GM23248 (cell line): ENCODE data around the gene TRAPPC12. TPM values are rescaled to one million over a fixed set of nuclear protein-coding genes. Genes with fewer than 3 reads are reported as not detected.

Experiments
- DNase-seq: peaks from one replicate; pipeline ENCODE4 v3.0.0-alpha.2; 2015
- H2AFZ ChIP-seq: fragments of 200-600 bp; sonication (generic); 2 replicates; pipeline ENCODE4 v1.6.1; 2016; ENCODE audit warnings: antibody characterized with exemption
- H3F3A ChIP-seq: fragments of 200-600 bp; sonication (generic); 2 replicates; pipeline ENCODE4 v1.6.1; 2016; ENCODE audit warnings: mild to moderate bottlenecking, antibody characterized with exemption, mixed run types; ENCODE audit not compliant: insufficient read depth
- H3K27ac ChIP-seq: fragments of 200-600 bp; sonication (generic); 2 replicates; pipeline ENCODE4 v1.5.1; 2016; ENCODE audit warnings: mild to moderate bottlenecking
- H3K27me3 ChIP-seq: fragments of 200-600 bp; sonication (generic); replicated peaks from 2 replicates; pipeline ENCODE4 v1.6.1; 2016; ENCODE audit warnings: mild to moderate bottlenecking; ENCODE audit not compliant: insufficient read depth
- H3K36me3 ChIP-seq: fragments of 200-600 bp; sonication (generic); 2 replicates; pipeline ENCODE4 v1.6.1; 2016; ENCODE audit warnings: low read depth, mild to moderate bottlenecking
- H3K4me1 ChIP-seq: fragments of 200-600 bp; sonication (generic); 2 replicates; pipeline ENCODE4 v1.6.1; 2016; ENCODE audit warnings: mild to moderate bottlenecking; ENCODE audit not compliant: insufficient read depth
- H3K4me2 ChIP-seq: fragments of 200-600 bp; sonication (generic); one replicate; pipeline ENCODE4 v1.6.1; 2016; ENCODE audit warnings: mild to moderate bottlenecking; ENCODE audit not compliant: unreplicated experiment
- H3K4me3 ChIP-seq: fragments of 200-600 bp; sonication (generic); 2 replicates; pipeline ENCODE4 v1.5.1; 2016; ENCODE audit warnings: mild to moderate bottlenecking
- H3K79me2 ChIP-seq: fragments of 200-600 bp; sonication (generic); 2 replicates; pipeline ENCODE4 v1.6.1; 2016; ENCODE audit warnings: mild to moderate bottlenecking; ENCODE audit not compliant: insufficient read depth
- H3K9ac ChIP-seq: fragments of 200-600 bp; sonication (generic); 2 replicates; pipeline ENCODE4 v1.6.1; 2016; ENCODE audit warnings: mild to moderate bottlenecking
- H3K9me2 ChIP-seq: fragments of 200-600 bp; sonication (generic); 2 replicates; pipeline ENCODE4 v1.6.1; 2016; ENCODE audit warnings: mixed run types, mild to moderate bottlenecking, moderate library complexity; ENCODE audit not compliant: insufficient read depth
- H3K9me3 ChIP-seq: fragments of 200-600 bp; sonication (generic); one replicate; pipeline ENCODE4 v1.6.1; 2017; ENCODE audit warnings: low read depth
- H4K20me1 ChIP-seq: fragments of 200-600 bp; sonication (generic); 2 replicates; pipeline ENCODE4 v1.6.0; 2016; ENCODE audit not compliant: insufficient read depth
- EZH2 ChIP-seq: fragments of 200-600 bp; sonication (generic); IDR thresholded peaks from 2 replicates; pipeline ENCODE4 v1.6.1; 2018; ENCODE audit warnings: antibody characterized with exemption, mild to moderate bottlenecking; ENCODE audit not compliant: insufficient read depth, poor library complexity, severe bottlenecking
- EZH2phosphoT487 ChIP-seq: fragments of 200-600 bp; sonication (generic); IDR thresholded peaks from 2 replicates; pipeline ENCODE4 v1.6.1; 2018; ENCODE audit warnings: antibody characterized with exemption, moderate library complexity, mild to moderate bottlenecking, low read depth; ENCODE audit not compliant: insufficient read depth
- WGBS, 2 experiments: methylation state at CpG; one replicate each; pipeline ENCODE4 v1.1.6; 2015 to 2017; ENCODE audit warnings: low lambda C conversion rate in 2 of 2, low coverage in 1 of 2; ENCODE audit errors: missing lambda C conversion rate in 2 of 2; 5-methylcytosine and 5-hydroxymethylcytosine counted together
- in situ Hi-C: fragments of 300-500 bp; cut with MboI; formaldehyde crosslinking; loops from 2 replicates; pipeline ENCODE4 v1.15.0; 2020
- polyA plus RNA-seq: library from polyadenylated mRNA; unstranded; fragments of >200 nt; fragmentation: Nextera tagmentation; extraction: Ambion mirVana; gene quantifications from 2 replicates; pipeline ENCODE4 v1.2.1, GENCODE V29; 2016
- total RNA-seq: library from RNA; depleted of rRNA; stranded (reverse); fragments of >200 nt; shearing (Covaris generic); gene quantifications from 2 replicates; pipeline ENCODE4 v1.2.3, GENCODE V29; 2014

Gene TRAPPC12
- total and polyA plus RNA-seq, 2 experiments from 2014 or later, result 29.3 to 48.1 TPM

DNA sequence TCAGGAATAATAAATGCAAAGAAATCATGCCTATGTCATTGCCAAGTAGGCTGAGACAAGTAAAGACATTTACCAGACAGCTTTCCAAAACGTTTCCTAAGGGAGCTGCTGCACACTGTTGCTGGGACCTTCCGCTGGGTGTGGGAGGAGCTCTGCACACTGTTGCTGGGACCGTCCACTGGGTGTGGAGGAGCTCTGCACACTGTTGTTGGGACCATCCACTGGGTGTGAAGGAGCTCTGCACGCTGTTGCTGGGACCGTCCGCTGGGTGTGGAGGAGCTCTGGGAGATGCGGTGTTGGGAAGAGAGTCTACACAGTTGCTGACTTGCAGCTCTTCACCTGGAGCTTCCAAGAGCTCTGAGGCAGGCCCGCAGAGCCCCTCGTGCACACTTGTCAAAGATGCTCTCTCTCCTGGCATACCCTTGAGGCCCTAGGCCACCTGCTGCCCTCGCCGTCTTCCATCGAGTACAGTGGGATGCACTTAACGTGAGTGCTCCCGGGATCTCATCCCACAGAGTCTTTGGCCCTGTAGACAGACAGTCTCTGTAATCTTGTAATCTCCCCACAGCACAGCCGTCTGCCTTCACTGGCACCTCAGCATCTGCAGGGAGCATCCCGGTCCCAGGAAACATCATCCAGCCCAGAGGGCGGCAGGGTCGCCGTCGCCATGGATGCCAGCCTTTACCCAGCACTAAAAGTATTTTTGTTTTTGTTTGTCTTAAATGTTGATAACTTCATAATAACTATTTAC is 51.4 kb downstream of the TRAPPC12 start:
- H4K20me1 ChIP-seq, result no peaks in the 10 kb centered on the region
- H2AFZ ChIP-seq, result no peak overlapping the region
- 90 to 91% methylated on average over 20 of the region's 20 CpGs for WGBS, 2 experiments
- no peak for DNase-seq
- in situ Hi-C loops, result no loop called here
- no peaks in the 10 kb centered on the region for H3K27me3 ChIP-seq
- H3F3A ChIP-seq, result no peaks in the 10 kb centered on the region
- H3K27ac ChIP-seq, result no peak overlapping the region
- peaks cover 20% of the 10 kb centered on the region for H3K36me3 ChIP-seq
- H3K4me3 ChIP-seq, result no peak overlapping the region
- no peaks in the 10 kb centered on the region for H3K4me1 ChIP-seq
- H3K9me3 ChIP-seq, result no peaks in the 10 kb centered on the region
- no peaks in the 10 kb centered on the region for H3K9me2 ChIP-seq
- H3K4me2 ChIP-seq, result no peak overlapping the region
- no peaks in the 10 kb centered on the region for H3K79me2 ChIP-seq
- no peak overlapping the region for H3K9ac ChIP-seq
- TF ChIP-seq EZH2phosphoT487, result no peak
- no peak for TF ChIP-seq EZH2

DNA sequence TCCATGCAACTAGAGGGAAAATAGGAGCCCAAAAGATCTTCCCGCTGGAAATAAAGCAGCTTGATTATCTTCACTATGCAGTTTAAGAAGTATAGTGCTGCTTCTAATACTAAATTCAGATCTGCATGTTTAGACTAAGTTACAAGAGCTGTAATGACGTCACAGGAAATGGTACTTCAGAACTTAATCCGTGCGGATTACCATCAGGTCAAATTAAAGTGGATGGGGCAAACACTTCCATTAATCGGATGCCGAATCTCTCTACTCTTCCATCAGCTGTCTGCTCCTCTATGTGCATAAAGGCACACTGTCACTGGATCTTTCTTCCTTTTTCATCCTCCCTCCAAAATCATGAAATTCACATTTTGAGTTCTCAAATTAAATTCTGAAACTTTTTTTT is 52.6 kb downstream of the TRAPPC12 start:
- no peaks in the 10 kb centered on the region for H3K9me2 ChIP-seq
- in situ Hi-C loops, result no loop called here
- H3K4me2 ChIP-seq, result no peak overlapping the region
- no peaks in the 10 kb centered on the region for H3K9me3 ChIP-seq
- 81 to 91% methylated on average over 6 of the region's 6 CpGs for WGBS, 2 experiments
- no peaks in the 10 kb centered on the region for H3K4me1 ChIP-seq
- TF ChIP-seq EZH2phosphoT487, result no peak
- TF ChIP-seq EZH2, result no peak
- H3K79me2 ChIP-seq, result no peaks in the 10 kb centered on the region
- H3F3A ChIP-seq, result no peaks in the 10 kb centered on the region
- no peak overlapping the region for H3K9ac ChIP-seq
- no peak for DNase-seq
- no peaks in the 10 kb centered on the region for H4K20me1 ChIP-seq
- no peaks in the 10 kb centered on the region for H3K27me3 ChIP-seq
- H3K36me3 ChIP-seq, result peaks cover 20% of the 10 kb centered on the region
- H3K27ac ChIP-seq, result no peak overlapping the region
- no peak overlapping the region for H3K4me3 ChIP-seq
- H2AFZ ChIP-seq, result no peak overlapping the region

DNA sequence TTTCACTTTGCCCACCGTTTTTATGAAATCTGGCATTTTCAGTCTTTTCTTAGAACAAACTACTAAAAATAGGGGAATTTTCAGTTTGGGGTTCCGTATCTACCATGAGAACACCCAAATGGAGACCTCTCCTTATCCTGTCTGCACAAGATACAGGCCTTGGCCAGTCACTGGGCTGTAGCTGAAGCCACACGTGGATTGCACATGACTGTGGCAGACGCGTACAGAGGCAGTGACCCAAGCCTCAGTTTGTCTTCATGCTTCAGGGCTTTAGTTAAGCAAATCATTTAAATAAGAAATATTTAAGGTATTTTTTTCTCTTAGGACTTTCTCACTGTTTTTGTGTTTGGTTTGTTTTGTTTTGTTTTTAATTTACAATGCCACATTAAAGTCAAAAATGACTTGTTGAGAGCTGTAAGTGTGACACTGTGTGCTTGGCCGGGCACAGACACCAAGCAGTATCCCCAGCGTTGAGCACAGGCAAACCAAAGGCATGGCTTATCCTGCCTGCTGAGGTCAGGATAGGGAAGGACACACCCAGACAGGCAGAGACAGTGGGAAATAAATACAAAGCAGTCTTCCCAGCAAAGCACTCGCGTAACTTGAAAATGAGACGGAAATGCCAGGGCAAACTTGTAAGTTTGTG is 53.3 kb downstream of the TRAPPC12 start:
- WGBS, 2 experiments, result 92 to 95% methylated on average over 10 of the region's 10 CpGs
- H3K9ac ChIP-seq, result no peak overlapping the region
- in situ Hi-C loops, result no loop called here
- no peaks in the 10 kb centered on the region for H3K27me3 ChIP-seq
- H3K4me1 ChIP-seq, result no peaks in the 10 kb centered on the region
- TF ChIP-seq EZH2phosphoT487 (no peak), EZH2 (no peak)
- no peaks in the 10 kb centered on the region for H4K20me1 ChIP-seq
- H3K9me3 ChIP-seq, result no peaks in the 10 kb centered on the region
- H3K4me2 ChIP-seq, result no peak overlapping the region
- H3K9me2 ChIP-seq, result no peaks in the 10 kb centered on the region
- no peak overlapping the region for H3K4me3 ChIP-seq
- no peaks in the 10 kb centered on the region for H3F3A ChIP-seq
- no peak overlapping the region for H2AFZ ChIP-seq
- no peak overlapping the region for H3K27ac ChIP-seq
- H3K79me2 ChIP-seq, result no peaks in the 10 kb centered on the region
- H3K36me3 ChIP-seq, result peaks cover 20% of the 10 kb centered on the region
- no peak for DNase-seq

DNA sequence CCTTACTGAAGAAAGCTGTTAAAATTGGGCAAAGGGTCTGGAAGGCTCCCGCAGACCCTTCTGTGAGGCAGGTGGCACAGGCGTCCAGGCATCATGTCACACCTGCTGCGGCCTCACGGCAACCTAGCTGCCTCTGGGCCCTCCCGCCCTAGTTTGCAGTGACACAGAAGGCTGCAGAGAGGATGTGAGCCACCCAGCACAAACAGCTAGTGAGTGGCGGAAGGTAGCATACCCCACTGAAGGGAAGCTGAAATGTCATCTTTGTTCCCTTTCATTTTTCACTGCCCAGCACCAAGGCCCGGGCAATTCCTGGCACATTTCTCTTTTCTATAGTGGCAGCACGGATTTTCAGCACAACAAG is 53.8 kb downstream of the TRAPPC12 start:
- Histone ChIP-seq H2AFZ (no peak overlapping the region), H3K9me3 (no peaks in the 10 kb centered on the region), H3K4me1 (no peaks in the 10 kb centered on the region), H4K20me1 (no peaks in the 10 kb centered on the region), H3F3A (no peaks in the 10 kb centered on the region), H3K27me3 (no peaks in the 10 kb centered on the region), H3K36me3 (peaks cover 17% of the 10 kb centered on the region), H3K9me2 (no peaks in the 10 kb centered on the region), H3K4me3 (no peak overlapping the region), H3K9ac (no peak overlapping the region), H3K4me2 (no peak overlapping the region), H3K27ac (no peak overlapping the region), H3K79me2 (no peaks in the 10 kb centered on the region)
- WGBS, 2 experiments, result 86 to 93% methylated on average over 8 of the region's 8 CpGs
- in situ Hi-C loops, result no loop called here
- no peak for DNase-seq
- TF ChIP-seq EZH2 (no peak), EZH2phosphoT487 (no peak)
